ENCODE results near the gene ABHD17A.
A peak's percentile ranks its signal among the peaks of the same experiment; 100 is the strongest.
"Not testable (repeated sequence)": the region's sequence is repeated elsewhere in the genome, so short reads cannot be mapped to it uniquely, and the experiment has no call there.

The ABHD17A gene

DNA sequence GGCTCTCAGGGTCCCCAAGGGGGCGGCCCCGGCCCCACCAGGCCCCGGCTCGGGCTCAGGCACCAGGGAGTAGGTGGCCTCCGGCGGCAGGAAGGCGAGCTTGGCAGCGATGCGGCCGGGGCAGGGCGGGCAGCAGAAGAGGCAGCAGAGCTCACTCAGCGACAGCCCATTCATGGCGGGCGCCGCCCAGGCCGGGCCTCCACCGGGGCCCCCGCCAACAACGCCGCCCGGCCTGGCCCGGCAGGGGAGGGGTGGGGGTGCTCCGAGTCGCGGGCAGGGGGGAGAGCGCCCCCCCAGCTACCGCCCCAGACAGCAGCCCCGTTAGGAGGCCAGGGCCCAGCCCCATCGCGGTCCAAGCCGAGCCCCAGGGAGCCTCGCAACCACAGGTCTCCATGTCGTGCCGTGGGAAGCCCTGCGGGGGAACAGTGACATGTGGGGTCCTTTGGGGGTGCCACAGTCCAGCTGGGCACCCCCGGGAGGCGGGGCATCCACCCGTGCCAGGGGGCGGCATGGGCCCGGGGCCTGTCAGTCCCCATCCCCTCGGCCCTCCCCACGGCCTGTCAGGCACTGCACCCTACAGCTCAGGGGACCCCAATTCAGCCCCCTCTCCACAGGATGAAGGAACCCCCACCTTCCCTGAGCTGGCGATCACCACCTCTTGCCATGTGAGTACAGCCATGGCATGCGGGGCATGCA is 3.8 kb downstream of the ABHD17A start:
- DNase-seq (ENCODE audit: low read depth in 2 of 2), result not testable (repeated sequence)

DNA sequence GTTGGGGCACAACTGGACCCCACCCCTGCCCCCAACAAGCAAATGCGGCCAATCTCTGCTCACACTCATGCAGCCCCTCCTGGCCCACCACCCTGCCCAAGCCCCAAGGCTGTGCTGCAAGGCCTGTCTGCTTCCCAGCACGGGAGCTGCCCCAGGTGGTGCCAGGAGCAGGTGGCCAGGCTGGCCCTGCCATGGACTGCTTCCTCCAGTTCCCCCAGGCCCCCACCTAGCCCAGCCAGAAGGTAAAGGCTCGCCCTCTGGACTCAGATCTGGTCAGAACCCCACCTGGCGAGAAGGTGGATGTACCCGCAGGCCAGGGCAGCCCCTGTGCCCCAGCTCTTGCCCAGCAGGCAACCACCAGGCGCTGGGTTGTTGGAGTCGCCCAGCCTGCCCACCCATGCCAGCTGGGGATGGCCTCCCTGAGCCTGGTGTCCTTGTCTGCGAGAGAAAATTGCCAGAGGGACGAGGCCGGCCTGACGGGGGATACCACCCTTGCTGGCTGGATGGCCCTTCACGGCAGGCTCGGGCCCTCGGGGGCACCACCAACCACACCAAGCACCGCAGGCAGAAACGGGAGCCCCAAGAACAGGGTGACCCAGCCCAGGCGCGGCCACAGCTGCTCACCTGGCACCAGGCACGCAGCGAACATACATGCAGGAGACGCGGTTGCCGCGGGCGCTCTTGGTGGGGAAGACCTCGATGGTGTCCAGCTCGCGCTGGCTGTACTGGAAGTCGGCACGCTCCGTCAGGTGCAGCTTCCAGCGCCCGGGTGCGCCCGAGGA is 4.5 kb downstream of the ABHD17A start:
- DNase-seq (ENCODE audit: low read depth in 2 of 2), result no peak

DNA sequence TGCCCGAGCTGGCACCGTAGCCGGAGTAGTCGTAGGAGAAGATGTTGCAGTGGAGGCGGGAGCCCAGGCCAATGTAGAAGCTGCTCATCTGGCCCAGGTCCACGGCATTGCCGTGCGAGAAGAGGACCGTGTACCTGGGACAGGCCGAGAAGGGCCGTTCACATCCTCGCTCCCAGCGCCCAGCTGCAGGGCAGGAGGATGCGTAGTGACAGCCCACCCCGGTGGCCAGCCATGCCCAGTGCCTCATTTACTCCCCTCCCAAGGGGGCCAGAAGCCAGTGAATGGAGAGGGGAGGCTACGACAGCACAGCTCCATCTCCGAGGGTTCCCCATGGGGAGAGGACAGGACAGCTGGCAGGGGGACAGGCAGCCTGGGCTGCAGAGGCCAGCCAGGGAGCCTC is 5.3 kb downstream of the ABHD17A start:
- DNase-seq (ENCODE audit: low read depth in 2 of 2), result not testable (repeated sequence)

DNA sequence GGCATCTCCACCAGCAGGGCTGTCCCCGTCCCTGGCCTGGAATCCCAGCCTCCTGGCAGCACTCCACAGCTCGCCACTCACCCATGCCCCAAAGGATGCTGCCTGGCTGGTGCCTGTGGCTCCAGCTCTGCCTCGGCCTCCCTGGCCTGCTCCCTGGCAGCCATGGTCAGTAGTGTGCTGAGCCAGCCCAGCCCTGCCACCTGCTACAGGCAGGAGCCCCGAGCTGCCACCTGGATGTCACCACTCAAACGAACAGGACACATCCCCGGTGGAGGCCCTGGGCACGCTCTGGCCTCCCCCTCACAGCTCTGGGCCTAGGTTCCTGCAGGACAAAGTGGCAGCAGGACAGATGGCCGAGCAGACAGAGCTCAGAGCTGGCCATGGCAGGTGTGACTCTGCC is 6.7 kb downstream of the ABHD17A start:
- DNase-seq (ENCODE audit: low read depth in 2 of 2), result not testable (repeated sequence)

DNA sequence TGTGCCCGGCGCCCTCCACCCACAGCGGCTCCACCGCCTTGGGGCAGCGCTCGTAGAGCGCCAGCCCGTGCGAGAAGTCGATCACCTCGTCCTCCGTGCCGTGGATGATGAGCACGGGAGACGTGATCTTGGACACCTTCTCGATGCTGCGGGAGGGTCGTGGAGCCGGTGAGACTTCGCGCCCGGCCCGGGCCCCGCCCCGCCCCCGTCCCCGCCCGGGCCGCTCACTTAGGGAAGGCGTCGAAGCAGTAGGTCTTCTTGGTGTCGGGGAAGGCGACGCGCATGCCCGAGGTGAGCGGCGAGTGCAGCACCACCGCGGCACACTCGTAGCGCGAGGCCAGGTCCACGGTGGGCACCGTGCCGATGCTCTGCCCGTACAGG is 8.0 kb downstream of the ABHD17A start:
- DNase-seq (ENCODE audit: low read depth in 2 of 2), result not testable (repeated sequence)

DNA sequence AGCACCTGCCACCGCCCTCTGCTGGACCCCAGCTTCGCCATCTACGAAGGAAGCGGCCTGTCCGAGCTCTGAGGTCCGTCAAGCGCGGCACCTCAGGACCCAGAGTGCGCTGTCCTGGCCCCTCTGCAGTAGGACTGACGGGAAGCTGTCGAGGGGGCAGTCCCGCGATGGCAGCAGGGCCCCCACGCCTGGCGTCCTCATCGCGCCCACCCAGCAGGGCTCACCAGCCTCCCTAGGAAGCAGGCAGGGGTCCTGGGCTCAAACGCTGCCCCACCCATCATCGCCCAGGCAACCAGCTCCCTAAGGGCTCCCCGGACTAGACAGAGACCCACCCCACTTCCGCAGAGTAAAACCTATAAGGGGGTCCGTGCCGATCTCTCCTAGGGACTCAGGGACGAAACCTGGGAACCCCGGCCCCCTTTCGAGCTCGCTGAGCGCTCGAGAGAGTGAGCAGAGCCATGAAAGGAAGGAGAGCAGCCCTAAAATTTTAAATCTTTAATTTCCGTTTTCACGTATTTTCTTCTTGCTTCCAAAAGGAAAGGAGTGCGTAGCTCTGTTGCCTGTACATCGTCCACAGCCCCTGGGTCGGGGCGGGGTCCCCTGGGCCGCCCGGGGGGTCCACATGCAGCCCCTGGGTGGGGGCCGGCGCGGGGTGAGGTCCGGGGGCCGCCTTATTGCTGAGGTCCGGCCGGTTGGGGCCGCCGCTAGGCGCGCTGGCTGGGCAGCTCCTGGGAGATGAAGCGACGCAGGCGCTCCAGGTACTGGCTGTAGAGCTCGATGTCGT is 8.6 kb downstream of the ABHD17A start:
- DNase-seq (ENCODE audit: low read depth in 2 of 2), result not testable (repeated sequence)

GRCh38 chr19:1875646-1876495 is 9.4 kb downstream of the ABHD17A start:
- DNase-seq (ENCODE audit: low read depth in 2 of 2), result peak; percentile 77 to 84

GRCh38 chr19:1875265-1875645 is 10.0 kb downstream of the ABHD17A start:
- not testable (repeated sequence) for DNase-seq (ENCODE audit: low read depth in 2 of 2)

DNA sequence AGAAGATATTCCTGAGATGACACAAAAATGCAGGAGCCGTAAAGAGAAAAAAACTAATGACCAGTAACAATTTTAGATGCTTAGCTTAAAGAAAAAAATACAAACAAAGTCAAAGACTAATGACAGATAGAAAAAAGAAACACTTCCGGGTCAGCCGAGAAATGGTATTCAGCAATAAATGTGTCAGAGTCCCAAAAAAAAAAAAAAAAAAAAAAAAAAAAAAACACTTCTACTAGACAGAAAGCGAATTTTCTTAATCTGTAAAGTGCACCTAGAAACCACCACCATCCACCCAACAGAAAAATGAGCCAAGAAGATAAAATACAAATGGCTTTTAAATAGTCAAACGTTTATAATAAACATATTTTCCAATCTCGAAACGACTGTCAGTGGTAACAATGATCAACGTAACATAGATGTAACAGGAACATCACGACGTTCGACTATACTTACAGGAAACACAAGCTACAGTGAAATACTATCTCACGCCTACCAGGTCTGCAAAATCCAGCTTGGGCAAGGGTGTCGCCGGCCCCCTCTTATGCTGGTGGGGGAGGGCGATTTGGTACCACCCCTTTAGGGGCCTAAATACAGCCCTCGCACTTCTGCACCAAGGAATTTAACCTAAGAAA is 10.6 kb downstream of the ABHD17A start:
- no peak for DNase-seq (ENCODE audit: low read depth in 2 of 2)

- DNase-seq (ENCODE audit: low read depth in 2 of 2), result no peak
Observed at GRCh38 chr19:1873524-1874473, 11.5 kb downstream of the ABHD17A start.

DNA sequence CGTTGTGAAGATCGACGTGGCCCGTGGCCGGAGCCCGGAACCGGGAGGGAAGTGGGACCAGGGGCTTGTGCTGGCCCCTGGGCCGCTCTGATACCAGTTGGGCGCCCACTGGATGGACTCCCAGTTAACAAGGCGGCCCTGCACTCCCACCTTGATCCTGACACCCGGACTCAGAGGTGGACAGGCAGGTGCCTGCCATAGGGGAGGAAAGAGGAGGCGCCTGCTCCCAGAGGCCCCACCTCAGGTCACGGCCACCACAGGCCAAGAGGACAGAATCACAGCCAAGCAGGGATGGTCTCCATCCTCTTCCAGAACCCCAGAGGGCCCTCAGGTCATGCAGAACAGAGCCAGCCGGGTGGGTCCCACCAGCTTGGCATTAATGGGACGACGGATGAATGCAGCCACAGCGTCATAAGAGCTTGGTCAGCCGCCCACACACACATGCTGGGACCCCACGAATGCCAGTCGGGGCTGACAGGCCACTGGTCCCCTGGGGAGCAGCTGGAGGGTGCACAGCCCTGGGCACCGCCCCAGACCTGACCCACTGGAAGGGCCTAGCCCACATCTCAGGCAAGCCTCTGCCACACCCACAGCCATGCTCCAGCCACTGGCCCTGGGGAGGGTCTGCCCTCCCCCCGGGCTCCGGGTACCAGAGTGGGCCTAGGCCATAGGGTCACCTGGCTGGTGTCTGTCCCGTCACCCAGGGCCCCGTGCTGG is 12.3 kb downstream of the ABHD17A start:
- no peak for DNase-seq (ENCODE audit: low read depth in 2 of 2)

DNA sequence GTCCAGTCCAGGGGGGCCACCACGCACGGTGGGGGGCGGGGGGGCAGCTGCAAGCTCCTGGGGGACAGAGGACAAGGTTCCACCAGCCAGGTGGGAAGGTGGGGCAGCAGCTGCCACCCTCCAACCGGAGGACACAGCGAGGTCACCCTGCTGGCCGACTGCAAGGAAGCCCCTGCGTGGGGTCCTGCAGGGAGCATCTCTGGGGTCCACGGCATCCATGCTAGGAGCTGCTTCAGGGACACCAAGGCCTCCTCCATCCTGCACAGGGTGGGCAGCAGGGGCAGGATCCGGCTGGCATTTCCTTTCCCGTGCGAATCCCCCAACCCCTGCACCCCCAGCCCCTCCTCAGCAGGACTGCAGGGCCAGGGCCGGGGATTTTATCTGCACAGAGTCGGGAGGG is 13.7 kb downstream of the ABHD17A start:
- no peak for DNase-seq (ENCODE audit: low read depth in 2 of 2)

DNA sequence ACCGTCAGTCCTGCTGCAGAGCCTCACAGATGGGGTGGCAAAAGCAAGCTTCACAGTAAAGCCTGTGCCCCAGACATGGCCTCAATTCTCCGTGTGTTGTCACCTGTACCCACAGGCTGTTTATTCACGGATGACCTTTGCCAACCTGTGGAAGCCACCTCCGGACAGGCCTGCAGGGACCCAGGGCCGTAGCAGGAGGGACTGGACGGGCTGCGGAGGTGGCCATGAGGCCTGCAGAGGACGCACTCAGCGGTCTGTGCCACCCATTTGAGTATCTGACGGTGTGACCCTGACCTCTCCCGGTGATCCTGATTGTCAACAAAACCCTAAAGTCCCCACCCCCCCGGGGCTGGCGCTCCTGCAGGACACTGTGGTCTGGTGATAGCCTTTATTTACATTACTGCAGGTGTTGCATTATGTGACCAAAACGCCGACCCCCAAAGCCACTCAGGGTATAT is 14.1 kb downstream of the ABHD17A start:
- no peak for DNase-seq (ENCODE audit: low read depth in 2 of 2)

DNA sequence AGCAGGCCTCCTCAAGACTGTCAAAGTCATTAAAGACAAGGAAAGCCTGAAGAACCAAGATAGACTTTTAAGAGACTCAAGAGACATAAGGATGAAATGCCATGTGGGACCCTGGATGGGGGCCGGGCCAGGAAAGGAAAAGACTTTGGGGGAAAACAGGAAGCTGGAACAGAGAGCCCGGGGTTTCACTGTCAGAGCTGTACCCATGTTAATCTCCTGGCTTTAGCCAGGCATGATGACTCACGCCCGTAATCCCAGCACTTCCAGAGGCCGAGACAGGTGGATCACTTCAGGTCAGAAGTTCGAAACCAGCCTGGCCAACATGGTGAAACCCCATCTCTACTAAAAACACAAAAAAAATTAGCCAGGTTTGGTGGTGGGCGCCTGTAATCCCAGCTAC is 16.3 kb downstream of the ABHD17A start:
- no peak for DNase-seq (ENCODE audit: low read depth in 2 of 2)

- DNase-seq (ENCODE audit: low read depth in 2 of 2), result no peak
Observed at GRCh38 chr19:1867349-1867724, 18.0 kb downstream of the ABHD17A start.

DNA sequence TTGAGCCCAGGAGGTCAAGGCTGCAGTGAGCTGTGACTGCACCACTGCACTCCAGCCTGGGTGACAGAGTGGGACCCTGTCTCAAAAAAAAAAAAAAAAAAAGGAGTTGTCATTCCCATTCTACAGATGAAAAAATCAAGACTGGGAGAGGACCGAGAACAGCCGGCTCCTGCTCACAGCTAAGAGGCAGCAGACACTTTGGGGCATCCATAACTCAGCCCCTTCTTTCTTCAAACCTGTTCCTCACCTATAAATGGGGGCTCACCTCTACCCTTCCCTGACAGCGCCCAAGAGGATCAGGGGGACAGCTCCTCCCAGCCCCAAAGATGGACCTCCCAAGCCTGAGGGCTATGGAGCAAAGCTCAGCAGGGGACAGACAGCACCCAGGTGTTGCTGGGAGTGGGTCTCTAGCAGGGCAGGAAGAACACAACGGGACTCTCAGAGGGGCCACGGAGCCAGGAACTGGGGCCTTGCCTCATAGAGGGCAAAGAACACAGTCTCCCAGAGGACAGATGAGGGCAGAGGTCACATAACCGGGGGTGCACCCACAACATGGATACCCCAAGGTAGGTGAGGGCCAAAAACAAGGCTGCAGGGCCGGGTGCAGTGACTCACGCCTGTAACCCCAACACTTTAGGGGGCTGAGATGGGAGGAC is 18.5 kb downstream of the ABHD17A start:
- DNase-seq (ENCODE audit: low read depth in 2 of 2), result no peak

GRCh38 chr19:1865172-1866010 is 19.9 kb downstream of the ABHD17A start:
- DNase-seq (ENCODE audit: low read depth in 2 of 2), result no peak
